GM12878 (cell line): ENCODE measurements around the gene HDAC9. TPM values are rescaled to one million over a fixed set of nuclear protein-coding genes. Genes with fewer than 3 reads are reported as not detected.

Source experiments
- ATAC-seq: fragments of 200-7000 bp; cut with Tn5 transposase; 3 replicates; pipeline ENCODE4 v1.9.1; 2020; ENCODE audit warnings: mild to moderate bottlenecking, moderate library complexity
- BruUV-seq: library from RNA; stranded (reverse); fragments of 400-500 nt; replicated peaks from 2 replicates; lab custom pipeline; 2021; lab: Mats Ljungman, UMichigan
- CTCF ChIA-PET: fragments of 300-600 bp; sonication (Branson Sonifier 250); formaldehyde crosslinking; extraction: SDS; loops from one replicate; lab custom pipeline; 2021; ENCODE audit warnings: inconsistent platforms; lab: Yijun Ruan, JAX
- POLR2A ChIA-PET: fragments of 350-600 bp; formaldehyde crosslinking; extraction: SDS; loops from one replicate; lab custom pipeline; 2021; ENCODE audit warnings: inconsistent platforms; lab: Charles Lee
- RAD21 ChIA-PET: fragments of 300-600 bp; sonication (Branson Sonifier 250); formaldehyde crosslinking; loops from one replicate; lab custom pipeline; 2023; ENCODE audit warnings: antibody characterized with exemption; ENCODE audit not compliant: unreplicated experiment; lab: Charles Lee
- SMC1A ChIA-PET: fragments of 300-600 bp; sonication (Branson Sonifier 250); formaldehyde crosslinking; loops from one replicate; lab custom pipeline; 2023; ENCODE audit not compliant: unreplicated experiment, uncharacterized antibody; lab: Charles Lee
- DNase-seq: peaks from one replicate; pipeline ENCODE4 v3.0.0-alpha.2; 2011; ENCODE audit warnings: low read depth, low spot score
- FAIRE-seq: peaks from 3 replicates; lab custom pipeline; 2011; peaks lifted over from hg19 to GRCh38; lab: Jason Lieb, UNC
- H2AFZ ChIP-seq: 2 replicates; pipeline ENCODE4 v1.6.0; 2011; ENCODE audit warnings: low read depth, low read length, control low read depth; ENCODE audit not compliant: control insufficient read depth
- H3K27ac ChIP-seq: 2 replicates; pipeline ENCODE4 v1.5.1; 2011; ENCODE audit warnings: control low read depth; ENCODE audit not compliant: control insufficient read depth, insufficient read depth
- H3K27me3 ChIP-seq, 2 experiments: replicated peaks in 1 of 2; 2 replicates each; pipeline versions ENCODE4 v1.6.0 to v1.6.1; 2011; ENCODE audit warnings: low read length in 1 of 2; ENCODE audit not compliant: control insufficient read depth in 2 of 2, insufficient read depth in 2 of 2
- H3K36me3 ChIP-seq, 2 experiments: 2 replicates each; pipeline ENCODE4 v1.5.1; 2011; ENCODE audit warnings: low read length in 1 of 2; ENCODE audit not compliant: control insufficient read depth in 2 of 2, insufficient read depth in 2 of 2
- H3K4me1 ChIP-seq: 2 replicates; pipeline ENCODE4 v1.6.1; 2011; ENCODE audit warnings: mild to moderate bottlenecking, low read length, moderate library complexity, mixed read lengths; ENCODE audit not compliant: control insufficient read depth, insufficient read depth
- H3K4me2 ChIP-seq: 2 replicates; pipeline ENCODE4 v1.6.0; 2011; ENCODE audit warnings: control low read depth; ENCODE audit not compliant: control insufficient read depth, insufficient read depth
- H3K4me3 ChIP-seq: fragments of 200-600 bp; sonication (generic); 2 replicates; pipeline ENCODE4 v1.5.1; 2016
- H3K79me2 ChIP-seq: 2 replicates; pipeline ENCODE4 v1.6.0; 2011; ENCODE audit warnings: low read length; ENCODE audit not compliant: control insufficient read depth, insufficient read depth
- H3K9ac ChIP-seq: 2 replicates; pipeline ENCODE4 v1.8.0; 2011; ENCODE audit warnings: low read length, control low read depth, mixed read lengths; ENCODE audit not compliant: control insufficient read depth, insufficient read depth
- H3K9me3 ChIP-seq: replicated peaks from 3 replicates; pipeline ENCODE4 v1.5.1; 2011; ENCODE audit warnings: mild to moderate bottlenecking, low read length; ENCODE audit not compliant: control insufficient read depth, insufficient read depth
- H4K20me1 ChIP-seq: 2 replicates; pipeline ENCODE4 v1.6.0; 2011; ENCODE audit not compliant: control insufficient read depth, insufficient read depth
- CEBPB ChIP-seq, 2 experiments: fragments of 150-350 bp in 1 of 2; IDR thresholded peaks; 2 replicates each; pipeline ENCODE4 v1.6.1; 2012 to 2014; ENCODE audit warnings: low read depth in 2 of 2, low read length in 2 of 2, borderline replicate concordance in 1 of 2, inconsistent platforms in 1 of 2
- CHD4 ChIP-seq: fragments of 200-600 bp; sonication (generic); IDR thresholded peaks from 2 replicates; pipeline ENCODE4 v1.6.1; 2016; ENCODE audit warnings: mild to moderate bottlenecking
- DPF2 ChIP-seq: fragments of 450-650 bp; IDR thresholded peaks from 2 replicates; pipeline ENCODE4 v1.6.1; 2017; ENCODE audit warnings: mild to moderate bottlenecking
- EP300 ChIP-seq, 2 experiments: fragments of 150-350 bp in 1 of 2; IDR thresholded peaks; 2 replicates each; pipeline ENCODE4 v1.6.1; 2011 to 2012; ENCODE audit warnings: low read depth in 2 of 2, low read length in 2 of 2, borderline replicate concordance in 1 of 2, improper control_type of control experiment in 1 of 2, inconsistent platforms in 1 of 2; ENCODE audit not compliant: control insufficient read depth in 1 of 2
- MTA2 ChIP-seq: fragments of 450-650 bp; IDR thresholded peaks from 2 replicates; pipeline ENCODE4 v1.6.1; 2016; ENCODE audit warnings: low read depth, mild to moderate bottlenecking, moderate library complexity
- NFYB ChIP-seq: IDR thresholded peaks from 2 replicates; pipeline ENCODE4 v1.6.1; 2011; ENCODE audit warnings: low read depth, mild to moderate bottlenecking, low read length, improper control_type of control experiment, moderate library complexity; ENCODE audit not compliant: insufficient read depth
- SMARCA5 ChIP-seq: fragments of 450-650 bp; IDR thresholded peaks from 2 replicates; pipeline ENCODE4 v1.6.1; 2017; ENCODE audit warnings: mild to moderate bottlenecking
- TBL1XR1 ChIP-seq: IDR thresholded peaks from 2 replicates; pipeline ENCODE4 v1.6.1; 2012; ENCODE audit warnings: low read depth, low read length, improper control_type of control experiment
- in situ Hi-C: fragments of 300-500 bp; cut with MboI; formaldehyde crosslinking; loops from 9 replicates; pipeline ENCODE4 v1.14.3; 2018; ENCODE audit warnings: mixed read lengths
- intact Hi-C: fragments of 100-400 bp; cut with micrococcal nuclease; formaldehyde crosslinking; loops from one replicate; pipeline ENCODE4 v1.14.2; 2022; ENCODE audit not compliant: unreplicated experiment
- polyA plus RNA-seq, 11 experiments: library from polyadenylated mRNA; depleted of rRNA in 4 of 11; unstranded in 6 of 11; stranded (reverse) in 5 of 11; fragments of >200 nt; fragmentation: Nextera tagmentation in 4 of 11; fragmentation: Illumina TruSeq in 1 of 11; extraction: Ambion mirVana in 4 of 11; extraction: Trizol in 1 of 11; gene quantifications; 1 replicate in 1 of 11; 2 replicates in 10 of 11; pipeline versions ENCODE4 v1.2.1 to v1.2.3, GENCODE V29; 2011 to 2016; ENCODE audit warnings: inconsistent platforms in 2 of 11, missing spikeins in 2 of 11, low read depth in 1 of 11
- total RNA-seq, 4 experiments: library from RNA; depleted of rRNA in 3 of 4; stranded (reverse); fragments of >200 nt in 3 of 4; fragmentation: Illumina TruSeq in 1 of 4; extraction: Trizol in 1 of 4; gene quantifications; 2 replicates each; pipeline versions ENCODE4 v1.2.1 to v1.2.3, GENCODE V29; 2013 to 2021
- TF ChIP-seq, protein P1 (sequence below): IDR thresholded peaks from 2 replicates; pipeline ENCODE4 v1.6.1; 2012; ENCODE audit warnings: low read length, inconsistent platforms
- TF ChIP-seq, protein P2 (sequence below): IDR thresholded peaks from 2 replicates; pipeline ENCODE4 v1.6.1; 2012; ENCODE audit warnings: low read depth, low read length, improper control_type of control experiment
- TF ChIP-seq, protein P3 (sequence below): fragments of 150-350 bp; IDR thresholded peaks from 2 replicates; pipeline ENCODE4 v1.6.1; 2016; ENCODE audit warnings: low read depth, low read length

Gene HDAC9
- total and polyA plus RNA-seq, 10 of the 15 experiments (the other 5 are each of a cell fraction or from before 2014, with no cell fraction given) = 0.73 to 12.8 (median 0.92) TPM

DNA sequence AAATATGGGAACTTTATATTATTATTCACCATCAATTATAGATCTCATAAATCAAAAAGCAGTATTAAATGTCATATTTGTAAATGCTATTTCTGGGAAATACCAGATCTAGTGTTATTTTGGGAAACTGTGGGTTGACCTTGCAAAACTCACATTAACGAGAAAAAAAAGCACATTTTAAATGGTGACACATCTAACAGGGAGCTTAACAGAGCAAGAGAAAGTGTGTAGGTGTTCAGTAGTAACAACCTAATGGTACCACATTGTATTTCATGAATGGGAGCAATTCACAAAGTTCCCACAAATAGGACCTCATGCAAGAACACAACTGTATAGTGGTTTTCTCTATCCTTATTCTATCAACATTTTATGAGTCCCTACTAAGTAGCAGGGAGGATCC is 26.2 kb upstream of the HDAC9 start (continued):
- no peak for TF ChIP-seq EP300 (IDR thresholded peaks at IDR 0.05; ENCODE audit: borderline replicate concordance in 1 of 2, control insufficient read depth in 1 of 2, low read depth in 2 of 2, low read length in 2 of 2)
- TF ChIP-seq, protein P1, sequence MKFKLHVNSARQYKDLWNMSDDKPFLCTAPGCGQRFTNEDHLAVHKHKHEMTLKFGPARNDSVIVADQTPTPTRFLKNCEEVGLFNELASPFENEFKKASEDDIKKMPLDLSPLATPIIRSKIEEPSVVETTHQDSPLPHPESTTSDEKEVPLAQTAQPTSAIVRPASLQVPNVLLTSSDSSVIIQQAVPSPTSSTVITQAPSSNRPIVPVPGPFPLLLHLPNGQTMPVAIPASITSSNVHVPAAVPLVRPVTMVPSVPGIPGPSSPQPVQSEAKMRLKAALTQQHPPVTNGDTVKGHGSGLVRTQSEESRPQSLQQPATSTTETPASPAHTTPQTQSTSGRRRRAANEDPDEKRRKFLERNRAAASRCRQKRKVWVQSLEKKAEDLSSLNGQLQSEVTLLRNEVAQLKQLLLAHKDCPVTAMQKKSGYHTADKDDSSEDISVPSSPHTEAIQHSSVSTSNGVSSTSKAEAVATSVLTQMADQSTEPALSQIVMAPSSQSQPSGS = no peak
- TF ChIP-seq, all 136 proteins: peak for 0

DNA sequence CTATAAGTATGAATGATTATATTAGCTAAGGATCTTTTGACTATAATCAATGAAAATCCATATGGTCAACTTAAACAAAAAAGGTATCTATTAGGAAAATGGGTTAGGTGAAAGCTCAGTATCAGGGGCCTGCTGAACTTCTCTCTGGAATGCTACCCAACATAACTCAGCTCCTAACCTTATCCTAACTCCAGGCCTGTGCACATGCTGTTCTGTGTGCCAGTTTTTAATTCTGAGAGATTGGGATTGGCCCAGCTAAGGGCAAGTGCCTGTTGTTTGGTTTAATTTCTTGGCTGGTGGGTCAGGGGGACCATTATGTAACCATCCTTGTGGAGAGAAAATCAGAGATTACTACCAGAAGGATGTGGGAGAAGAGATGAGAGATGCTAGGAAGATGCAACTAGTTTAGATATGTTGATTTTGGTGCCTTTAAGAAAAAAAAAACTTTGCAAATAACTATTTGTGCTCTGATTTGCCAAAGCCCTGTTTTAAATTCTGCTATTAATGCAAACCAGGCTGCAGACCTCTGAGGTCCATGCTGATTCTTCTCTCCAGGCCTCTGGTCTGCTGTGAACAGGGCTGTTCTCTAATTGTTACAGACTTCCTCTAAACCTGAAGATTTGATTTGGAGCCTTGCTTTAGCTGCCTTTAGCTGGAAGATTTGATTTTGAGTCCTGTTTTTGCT is 23.9 kb upstream of the HDAC9 start:
- ATAC-seq (no peak), FAIRE-seq (no peak), DNase-seq (no peak)
- SMC1A ChIA-PET = no interaction called here
- POLR2A ChIA-PET = no interaction called here
- CTCF ChIA-PET = no interaction called here
- Histone ChIP-seq H3K4me2 (no peak overlapping the region), H2AFZ (no peak overlapping the region), H3K79me2 (no peaks in the 10 kb centered on the region), H3K4me1 (no peaks in the 10 kb centered on the region), H3K27ac (no peak overlapping the region), H3K9ac (no peak overlapping the region), H3K9me3 (no peaks in the 10 kb centered on the region), H4K20me1 (no peaks in the 10 kb centered on the region), H3K27me3 (no peaks in the 10 kb centered on the region), H3K4me3 (no peak overlapping the region), H3K36me3 (no peaks in the 10 kb centered on the region)
- TF ChIP-seq DPF2 = no peak
- no peak for TF ChIP-seq MTA2
- no peak for TF ChIP-seq CHD4
- TF ChIP-seq TBL1XR1 = no peak
- TF ChIP-seq CEBPB (IDR thresholded peaks at IDR 0.05; ENCODE audit: borderline replicate concordance in 1 of 2, low read depth in 2 of 2, low read length in 2 of 2) = no peak
- no peak for TF ChIP-seq NFYB
- TF ChIP-seq, protein P2, sequence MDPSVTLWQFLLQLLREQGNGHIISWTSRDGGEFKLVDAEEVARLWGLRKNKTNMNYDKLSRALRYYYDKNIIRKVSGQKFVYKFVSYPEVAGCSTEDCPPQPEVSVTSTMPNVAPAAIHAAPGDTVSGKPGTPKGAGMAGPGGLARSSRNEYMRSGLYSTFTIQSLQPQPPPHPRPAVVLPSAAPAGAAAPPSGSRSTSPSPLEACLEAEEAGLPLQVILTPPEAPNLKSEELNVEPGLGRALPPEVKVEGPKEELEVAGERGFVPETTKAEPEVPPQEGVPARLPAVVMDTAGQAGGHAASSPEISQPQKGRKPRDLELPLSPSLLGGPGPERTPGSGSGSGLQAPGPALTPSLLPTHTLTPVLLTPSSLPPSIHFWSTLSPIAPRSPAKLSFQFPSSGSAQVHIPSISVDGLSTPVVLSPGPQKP = no peak
- TF ChIP-seq, protein P3, sequence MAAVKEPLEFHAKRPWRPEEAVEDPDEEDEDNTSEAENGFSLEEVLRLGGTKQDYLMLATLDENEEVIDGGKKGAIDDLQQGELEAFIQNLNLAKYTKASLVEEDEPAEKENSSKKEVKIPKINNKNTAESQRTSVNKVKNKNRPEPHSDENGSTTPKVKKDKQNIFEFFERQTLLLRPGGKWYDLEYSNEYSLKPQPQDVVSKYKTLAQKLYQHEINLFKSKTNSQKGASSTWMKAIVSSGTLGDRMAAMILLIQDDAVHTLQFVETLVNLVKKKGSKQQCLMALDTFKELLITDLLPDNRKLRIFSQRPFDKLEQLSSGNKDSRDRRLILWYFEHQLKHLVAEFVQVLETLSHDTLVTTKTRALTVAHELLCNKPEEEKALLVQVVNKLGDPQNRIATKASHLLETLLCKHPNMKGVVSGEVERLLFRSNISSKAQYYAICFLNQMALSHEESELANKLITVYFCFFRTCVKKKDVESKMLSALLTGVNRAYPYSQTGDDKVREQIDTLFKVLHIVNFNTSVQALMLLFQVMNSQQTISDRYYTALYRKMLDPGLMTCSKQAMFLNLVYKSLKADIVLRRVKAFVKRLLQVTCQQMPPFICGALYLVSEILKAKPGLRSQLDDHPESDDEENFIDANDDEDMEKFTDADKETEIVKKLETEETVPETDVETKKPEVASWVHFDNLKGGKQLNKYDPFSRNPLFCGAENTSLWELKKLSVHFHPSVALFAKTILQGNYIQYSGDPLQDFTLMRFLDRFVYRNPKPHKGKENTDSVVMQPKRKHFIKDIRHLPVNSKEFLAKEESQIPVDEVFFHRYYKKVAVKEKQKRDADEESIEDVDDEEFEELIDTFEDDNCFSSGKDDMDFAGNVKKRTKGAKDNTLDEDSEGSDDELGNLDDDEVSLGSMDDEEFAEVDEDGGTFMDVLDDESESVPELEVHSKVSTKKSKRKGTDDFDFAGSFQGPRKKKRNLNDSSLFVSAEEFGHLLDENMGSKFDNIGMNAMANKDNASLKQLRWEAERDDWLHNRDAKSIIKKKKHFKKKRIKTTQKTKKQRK = no peak
- no peak for TF ChIP-seq SMARCA5
- in situ Hi-C loops (no loop called here), intact Hi-C loops (no loop called here)
- RAD21 ChIA-PET = no interaction called here
- no TSS peak for BruUV-seq
